GM19193 (cell line): ENCODE measurements around the gene ABCG1.

Source experiments
- POLR2A ChIP-seq: IDR thresholded peaks from 4 replicates; pipeline ENCODE4 v1.6.1; 2011; ENCODE audit not compliant: insufficient read depth, insufficient read length; ENCODE audit errors: extremely low read depth

ABCG1 gene

DNA sequence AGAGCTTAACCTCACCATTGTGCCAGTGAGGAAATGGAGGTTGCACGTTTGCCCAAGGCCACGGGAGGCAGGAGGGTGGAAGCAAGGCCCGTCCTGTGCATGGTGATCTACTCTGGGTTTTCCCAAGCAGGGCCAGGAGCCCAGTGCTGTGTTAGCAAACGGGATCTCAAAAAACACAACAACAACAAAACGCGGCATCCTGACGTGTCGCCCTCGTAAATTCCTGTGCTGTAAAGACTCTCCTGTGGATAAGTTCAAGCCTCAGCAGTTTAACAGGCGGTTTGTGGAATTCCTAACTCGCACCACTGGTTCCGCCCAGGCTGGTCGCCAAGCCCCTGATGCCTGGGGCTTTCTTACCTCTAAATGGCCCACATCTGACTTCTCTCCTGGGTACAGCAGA is 57.1 kb downstream of the ABCG1 start:
- no peak for TF ChIP-seq POLR2A

DNA sequence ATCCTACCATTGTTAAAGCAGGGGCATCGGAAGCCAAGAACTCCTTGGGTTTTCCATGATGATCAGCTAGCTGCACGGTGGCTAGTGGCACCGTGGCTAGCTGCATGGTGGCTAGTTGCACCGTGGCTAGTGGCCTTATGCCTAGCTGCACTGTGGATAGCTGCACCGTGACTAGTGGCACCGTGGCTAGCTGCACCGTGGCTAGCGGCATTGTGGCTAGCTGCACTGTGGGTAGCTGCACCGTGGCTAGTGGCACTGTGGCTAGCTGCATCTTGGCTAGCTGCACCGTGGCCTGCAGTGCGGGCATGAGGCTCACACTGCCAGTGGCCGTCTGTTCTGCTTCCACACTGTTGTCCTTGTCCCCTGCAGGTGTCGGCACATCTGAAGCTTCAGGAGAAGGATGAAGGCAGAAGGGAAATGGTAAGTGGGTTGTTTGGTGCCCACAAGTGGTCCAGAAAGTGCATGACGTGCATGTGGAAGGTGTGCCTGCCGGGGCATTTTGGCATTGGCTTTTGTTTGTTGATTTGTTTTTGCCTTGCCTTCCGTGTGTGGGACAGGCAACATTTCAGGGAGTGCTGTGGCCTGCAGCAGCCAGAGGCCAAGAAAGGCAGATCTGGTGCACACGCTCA is 57.7 kb downstream of the ABCG1 start:
- TF ChIP-seq POLR2A, result no peak

DNA sequence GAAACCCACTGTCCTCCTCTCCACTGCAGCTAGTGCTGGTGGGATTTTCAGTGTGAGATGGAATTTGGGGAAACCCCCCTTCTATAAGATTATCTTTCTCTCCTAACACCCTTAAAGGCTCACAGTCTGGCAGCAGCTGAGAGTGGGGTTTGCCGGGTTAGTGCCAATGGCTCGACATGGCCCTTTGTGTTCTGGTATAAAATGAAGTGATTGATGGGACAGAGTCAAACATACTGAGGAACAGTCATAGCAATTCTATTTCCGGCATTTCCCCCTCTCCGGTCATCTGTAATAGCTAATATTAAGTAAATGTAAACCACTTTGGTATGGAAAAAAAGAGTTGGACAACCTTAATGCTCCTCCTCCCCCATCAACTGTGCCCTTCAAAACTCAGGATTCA is 58.7 kb downstream of the ABCG1 start:
- no peak for TF ChIP-seq POLR2A

DNA sequence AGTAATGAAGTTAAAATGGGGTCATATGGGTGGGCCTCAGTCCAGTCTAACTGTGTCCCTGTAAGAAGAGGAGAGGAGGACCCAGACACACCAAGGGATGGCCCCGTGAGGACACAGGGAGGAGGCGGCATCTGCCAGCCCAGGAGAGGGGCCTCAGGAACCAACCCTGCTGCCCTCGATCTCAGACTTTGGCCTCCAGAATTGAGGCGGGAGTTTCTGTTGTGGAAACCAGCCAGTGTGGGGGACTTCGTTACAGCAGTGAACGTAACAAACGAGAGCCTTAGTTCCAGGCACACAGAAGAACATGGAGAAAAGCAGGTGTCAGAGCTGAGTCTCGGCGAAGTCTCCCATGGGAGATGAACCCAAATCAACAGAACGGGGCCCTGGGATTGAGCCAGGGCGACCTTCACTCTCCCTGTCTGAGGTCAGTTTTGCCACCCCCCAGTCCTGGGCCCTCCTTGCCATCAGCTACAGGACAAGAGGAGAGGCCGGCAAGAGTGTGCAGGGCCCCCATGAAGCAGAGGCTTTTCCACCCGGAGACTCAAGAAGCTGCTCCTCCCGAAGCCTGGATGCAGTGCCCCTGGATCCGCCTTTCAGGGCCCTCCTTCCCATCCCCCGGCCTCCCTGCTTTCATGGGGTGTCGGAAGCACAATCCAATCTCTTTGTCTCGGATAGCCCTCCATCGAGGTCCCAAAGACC is 59.7 kb downstream of the ABCG1 start:
- no peak for TF ChIP-seq POLR2A

DNA sequence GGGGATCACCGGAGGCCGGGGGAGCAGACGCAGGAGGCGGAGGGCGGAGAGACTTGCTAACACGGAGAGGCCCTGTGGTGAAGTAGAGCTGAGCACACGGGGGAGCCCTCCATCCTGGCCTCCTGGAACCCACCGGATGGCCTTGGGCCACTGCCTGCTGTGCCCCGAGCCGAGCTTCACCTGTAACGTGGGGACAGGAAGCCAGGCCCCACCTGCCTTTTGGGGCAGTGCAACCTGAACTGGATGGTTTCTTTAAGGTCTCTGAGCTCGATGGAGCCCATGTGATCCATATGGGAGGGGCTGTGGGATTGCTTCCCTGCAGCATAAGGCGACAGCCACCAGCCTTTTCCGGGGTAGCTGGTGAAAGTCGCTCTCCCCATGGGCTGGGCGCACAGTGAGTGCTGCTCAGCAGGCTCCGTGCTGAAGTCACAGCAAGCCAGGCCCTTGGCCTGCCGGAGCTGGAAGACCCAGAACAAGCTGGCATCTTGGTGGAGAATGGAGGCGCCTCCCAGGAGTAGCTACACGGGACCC is 60.5 kb downstream of the ABCG1 start:
- no peak for TF ChIP-seq POLR2A

DNA sequence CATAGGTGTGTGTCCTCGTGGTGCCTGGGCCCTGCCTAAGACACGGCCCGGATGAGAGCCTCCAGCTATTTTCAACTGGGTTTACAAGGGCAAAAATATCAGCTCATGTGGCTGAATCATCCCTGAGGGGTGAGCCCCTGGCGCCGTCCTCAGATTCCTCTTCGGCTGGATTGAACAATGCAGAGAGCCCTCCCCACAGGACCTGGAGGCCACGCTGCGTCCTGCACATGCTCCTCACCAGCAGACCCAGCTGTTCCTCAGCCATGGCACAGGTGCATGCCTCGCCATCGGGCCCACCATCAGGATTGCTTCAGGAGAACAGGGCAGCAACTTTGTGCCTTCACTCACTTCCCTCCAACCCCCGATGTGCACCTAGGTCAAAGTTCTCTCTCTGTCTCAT is 60.9 kb downstream of the ABCG1 start:
- no peak for TF ChIP-seq POLR2A

DNA sequence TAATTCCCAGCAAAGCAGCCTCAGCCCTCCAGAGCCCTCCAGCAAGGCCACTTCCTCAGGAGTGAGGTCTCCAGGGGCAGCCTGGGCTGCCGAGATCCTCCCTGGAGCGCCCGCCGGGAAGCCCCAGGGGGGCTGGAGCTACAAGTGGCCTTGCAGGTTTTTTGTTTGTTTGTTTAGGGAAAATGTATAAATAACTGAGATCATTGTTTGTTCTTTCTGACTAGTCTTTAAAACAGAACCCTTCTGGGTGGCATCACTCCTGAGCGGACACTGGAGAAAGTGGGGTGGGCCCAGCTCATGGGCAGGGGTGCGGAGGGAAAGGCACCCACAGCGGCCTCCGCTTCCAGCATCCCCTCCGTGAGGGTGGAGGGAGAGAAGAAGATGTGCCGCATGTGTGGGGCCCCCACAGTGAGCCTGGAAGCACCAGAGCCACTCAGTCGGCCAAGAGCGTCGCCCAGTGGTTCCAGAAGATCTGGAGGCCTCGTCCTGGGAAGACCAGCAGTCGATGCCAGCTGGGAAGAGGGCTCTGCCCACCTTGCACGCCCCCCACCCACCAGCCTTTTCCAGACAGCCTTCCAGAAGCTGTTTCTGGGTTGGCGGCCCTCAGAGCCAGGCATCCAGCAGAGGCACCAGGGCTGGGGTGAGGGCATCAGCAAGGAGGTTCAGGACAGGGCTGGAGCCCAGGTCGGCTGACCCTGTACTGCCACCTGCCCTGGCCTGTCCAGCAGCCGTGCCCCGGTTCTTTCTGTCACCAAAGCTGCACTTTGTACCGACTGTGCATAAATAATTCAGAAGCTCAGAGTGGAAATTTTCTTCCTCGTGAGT is 61.6 kb downstream of the ABCG1 start:
- TF ChIP-seq POLR2A, result no peak

DNA sequence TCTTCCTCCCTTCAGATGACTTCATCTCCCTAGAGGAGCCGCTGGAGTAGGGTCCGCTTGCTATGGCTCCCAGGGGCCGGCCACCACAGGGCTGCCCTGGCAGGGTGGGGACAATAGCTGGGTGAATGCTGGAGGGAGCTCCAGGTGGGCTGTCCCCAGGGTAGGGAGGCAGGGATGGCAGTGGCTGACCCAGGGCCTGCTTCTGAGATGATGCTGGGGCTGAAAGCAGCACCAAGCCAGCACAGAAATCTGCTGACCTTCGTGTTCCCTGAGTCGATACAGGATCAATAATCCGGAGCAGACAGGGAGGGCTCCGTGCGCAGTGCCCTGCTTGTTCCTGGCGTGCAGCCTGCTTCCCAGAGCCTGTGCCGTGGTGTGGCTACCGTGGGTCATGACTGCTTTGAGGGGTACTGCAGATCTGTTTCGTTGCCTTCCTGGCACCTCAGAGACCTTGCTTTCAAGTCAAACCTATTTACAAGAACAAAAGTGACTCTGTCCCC is 62.3 kb downstream of the ABCG1 start:
- TF ChIP-seq POLR2A, result no peak

DNA sequence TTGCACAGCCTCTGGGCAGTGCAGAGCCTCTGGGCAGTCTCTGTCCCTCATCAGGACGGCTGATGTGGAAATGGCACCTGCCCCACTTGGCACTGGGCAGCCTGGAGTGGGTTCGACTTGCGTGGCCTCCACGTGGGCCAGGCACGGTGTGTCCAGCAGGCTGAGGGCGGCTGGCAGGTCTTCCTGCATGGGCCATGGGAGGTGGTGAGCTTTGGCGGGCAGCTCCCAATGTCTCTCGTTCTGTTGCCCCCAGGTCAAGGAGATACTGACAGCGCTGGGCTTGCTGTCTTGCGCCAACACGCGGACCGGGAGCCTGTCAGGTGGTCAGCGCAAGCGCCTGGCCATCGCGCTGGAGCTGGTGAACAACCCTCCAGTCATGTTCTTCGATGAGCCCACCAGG is 63.1 kb downstream of the ABCG1 start:
- TF ChIP-seq POLR2A, result no peak

DNA sequence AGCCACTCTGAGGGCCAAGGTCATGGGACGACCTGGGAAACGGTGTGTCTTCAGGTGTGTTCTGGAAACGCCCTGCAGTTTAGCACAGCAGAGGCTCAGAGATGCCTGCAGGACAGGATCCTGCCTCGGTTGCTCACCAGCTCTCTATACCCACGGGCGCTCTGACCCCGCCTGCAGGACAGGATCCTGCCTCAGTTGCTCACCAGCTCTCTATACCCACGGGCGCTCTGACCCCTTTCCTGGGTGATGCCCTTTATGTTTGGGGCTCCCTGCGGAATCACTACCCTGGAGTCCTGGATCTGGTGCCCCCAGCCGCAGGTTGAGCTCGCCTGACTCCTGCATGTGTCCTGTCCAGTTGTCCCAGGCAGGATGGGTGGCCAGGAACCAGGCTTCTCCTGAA is 63.8 kb downstream of the ABCG1 start:
- no peak for TF ChIP-seq POLR2A

DNA sequence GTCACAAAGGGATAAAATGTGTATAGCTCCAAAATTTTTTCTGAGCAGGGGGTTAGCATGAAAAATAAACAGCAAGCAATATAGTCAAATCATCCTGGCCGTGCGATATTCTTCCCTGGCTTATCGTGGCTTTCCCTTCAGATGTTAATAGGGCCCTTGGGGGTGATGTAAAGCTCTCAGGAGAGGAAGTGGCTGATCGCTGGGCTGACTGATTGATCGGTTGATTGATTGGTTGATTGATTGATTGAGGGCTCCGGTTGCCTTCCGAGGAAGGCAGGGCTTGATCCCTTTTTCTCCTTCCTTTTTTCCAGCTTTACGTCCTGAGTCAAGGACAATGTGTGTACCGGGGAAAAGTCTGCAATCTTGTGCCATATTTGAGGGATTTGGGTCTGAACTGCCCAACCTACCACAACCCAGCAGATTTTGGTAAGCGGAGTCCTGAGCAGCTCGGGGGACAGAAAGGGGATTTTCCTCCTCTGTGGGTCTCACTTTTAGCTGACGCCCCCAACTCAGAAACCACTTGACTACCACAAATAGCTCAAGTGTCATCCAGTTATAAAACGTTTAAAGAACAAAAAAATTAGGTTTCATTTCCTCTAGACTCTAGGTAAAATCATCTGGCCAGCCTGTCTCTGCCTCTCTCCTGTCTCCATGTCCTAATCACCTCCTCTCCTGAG is 66.8 kb downstream of the ABCG1 start:
- no peak for TF ChIP-seq POLR2A

DNA sequence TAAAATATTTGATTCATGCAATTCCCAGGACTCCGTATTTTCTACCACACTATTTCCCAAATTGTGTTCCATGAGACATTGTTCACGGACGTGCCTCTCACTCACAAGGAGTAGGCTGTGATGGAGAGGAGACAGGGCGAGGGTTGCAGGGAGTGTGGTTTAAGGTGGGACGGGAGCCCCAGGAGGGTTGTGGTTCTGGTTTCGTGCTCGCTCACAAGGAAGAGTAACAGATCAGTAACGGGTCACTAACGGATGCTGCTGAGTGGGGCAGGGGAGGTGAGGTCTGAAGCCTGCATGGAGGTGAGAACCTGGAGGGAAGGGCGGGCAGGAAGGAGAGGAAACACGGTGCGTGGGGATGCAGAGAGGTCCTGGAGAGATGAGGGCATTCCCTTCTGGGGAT is 67.5 kb downstream of the ABCG1 start:
- TF ChIP-seq POLR2A, result peak; percentile 32

DNA sequence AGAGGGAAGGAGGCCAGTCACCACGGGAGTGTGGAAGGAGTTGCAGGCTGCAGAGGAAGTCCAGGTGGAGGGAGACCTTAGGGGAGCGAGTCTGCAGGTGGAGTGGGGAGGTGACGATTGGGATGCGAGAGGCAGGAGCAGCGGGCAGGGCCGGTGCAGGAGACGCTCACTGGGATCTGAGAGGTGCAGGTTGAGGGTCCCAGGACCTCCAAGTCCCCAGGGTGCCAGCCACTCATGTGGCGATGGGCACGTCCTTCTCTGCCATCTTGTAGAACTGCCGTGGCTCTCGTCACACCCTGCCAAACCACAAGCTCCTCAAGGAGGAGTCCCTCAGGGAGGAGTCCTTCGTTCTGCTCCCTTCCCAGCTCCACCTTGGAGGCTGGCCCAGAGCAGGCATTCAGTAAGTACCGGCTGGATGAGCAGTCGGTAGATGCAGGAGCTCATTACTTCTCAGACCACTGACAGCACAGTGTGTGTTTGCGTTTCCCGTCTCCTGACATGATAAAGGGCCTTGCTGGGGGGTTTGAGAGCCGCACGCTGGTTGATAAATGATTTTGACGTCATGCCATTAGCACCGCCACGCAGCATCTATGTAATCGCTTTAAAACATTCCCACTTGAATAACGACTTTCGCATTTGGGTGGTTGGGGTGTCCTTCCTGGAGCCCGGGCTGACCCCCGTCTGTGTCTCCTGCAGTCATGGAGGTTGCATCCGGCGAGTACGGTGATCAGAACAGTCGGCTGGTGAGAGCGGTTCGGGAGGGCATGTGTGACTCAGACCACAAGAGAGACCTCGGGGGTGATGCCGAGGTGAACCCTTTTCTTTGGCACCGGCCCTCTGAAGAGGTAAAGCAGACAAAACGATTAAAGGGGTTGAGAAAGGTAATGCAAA is 68.5 kb downstream of the ABCG1 start:
- TF ChIP-seq POLR2A, result no peak

DNA sequence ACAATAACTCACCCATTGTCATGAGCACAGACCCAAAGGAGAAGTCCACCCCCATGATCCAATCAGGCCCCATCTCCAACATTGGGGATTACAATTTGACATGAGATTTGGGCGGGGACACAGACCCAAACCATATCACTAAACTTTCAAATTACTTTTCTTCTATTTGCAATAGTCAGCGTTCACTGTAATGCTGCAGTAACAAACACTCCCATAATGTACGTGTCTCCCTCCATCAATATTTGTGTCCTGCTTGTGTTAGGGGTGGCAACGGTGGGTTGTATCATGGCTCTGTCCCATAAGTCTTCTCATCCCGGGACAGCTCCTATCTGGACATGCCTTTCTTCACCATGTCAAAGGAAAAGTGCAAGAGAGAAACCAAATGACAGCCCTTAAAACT is 70.0 kb downstream of the ABCG1 start:
- no peak for TF ChIP-seq POLR2A
